Activated CD8-positive, alpha-beta T cell treated with anti-CD3 and anti-CD28 coated beads for 36 hours (primary cell): ENCODE measurements around the gene HK3. TPM values are rescaled to one million over a fixed set of nuclear protein-coding genes. Genes with fewer than 3 reads are reported as not detected.

Experiments used
- ATAC-seq: fragments of 200-7000 bp; cut with Tn5 transposase; one replicate; pipeline ENCODE4 v1.10.0; 2021; ENCODE audit warnings: mild to moderate bottlenecking, moderate library complexity
- CTCF ChIA-PET: fragments of 350-600 bp; sonication (Branson Sonifier 250); formaldehyde crosslinking; loops from one replicate; lab custom pipeline; 2021; ENCODE audit warnings: antibody characterized with exemption; lab: Charles Lee
- POLR2A ChIA-PET: fragments of 350-600 bp; sonication (Branson Sonifier 250); formaldehyde crosslinking; loops from one replicate; lab custom pipeline; 2021; ENCODE audit warnings: antibody characterized with exemption; lab: Charles Lee
- DNase-seq: peaks from one replicate; pipeline ENCODE4 v3.0.0-alpha.2; 2020
- H3K27ac Mint-ChIP-seq: one replicate; pipeline ENCODE4 v1.8.0; 2021; ENCODE audit warnings: mild to moderate bottlenecking, mixed read lengths
- H3K27me3 Mint-ChIP-seq: one replicate; pipeline ENCODE4 v1.8.0; 2021; ENCODE audit warnings: mixed read lengths
- H3K36me3 Mint-ChIP-seq: one replicate; pipeline ENCODE4 v1.8.0; 2021; ENCODE audit warnings: low read depth, mixed read lengths
- H3K4me1 Mint-ChIP-seq: one replicate; pipeline ENCODE4 v1.8.0; 2021; ENCODE audit warnings: low read depth, mixed read lengths
- H3K4me3 Mint-ChIP-seq: one replicate; pipeline ENCODE4 v1.8.0; 2021; ENCODE audit warnings: mild to moderate bottlenecking, moderate library complexity, mixed read lengths
- H3K9me3 Mint-ChIP-seq: one replicate; pipeline ENCODE4 v1.8.0; 2021; ENCODE audit warnings: mixed read lengths
- CTCF ChIP-seq: fragments of 200-600 bp; IDR thresholded peaks from one replicate; pipeline ENCODE4 v1.8.0; 2022; ENCODE audit warnings: antibody characterized with exemption, mild to moderate bottlenecking
- intact Hi-C: fragments of 100-400 bp; cut with micrococcal nuclease; formaldehyde crosslinking; loops from one replicate; pipeline ENCODE4 v1.10.0; 2022
- total RNA-seq, 2 experiments: library from RNA; stranded (reverse); gene quantifications; one replicate each; pipeline ENCODE4 v1.2.3, GENCODE V29; 2021

Gene HK3
- total RNA-seq, 2 experiments from 2014 or later = not detected

- Mint-ChIP-seq H3K27me3 (peaks cover 6% of the 10 kb centered on the region), H3K27ac (no peak overlapping the region), H3K4me3 (no peak overlapping the region), H3K4me1 (no peaks in the 10 kb centered on the region), H3K9me3 (no peaks in the 10 kb centered on the region), H3K36me3 (no peaks in the 10 kb centered on the region)
- ChIA-PET CTCF (no interaction called here), POLR2A (interaction anchor here (1.0 to 1.4 kb wide), 2 partner anchors 9 to 230 kb away, joined by 3 to 6 read pairs; no protein-coding TSS in a partner anchor)
- TF ChIP-seq CTCF = no peak
- intact Hi-C loops = no loop called here
- DNase-seq = no peak
- no peak for ATAC-seq
These were observed 16.6 kb downstream of the HK3 start for GRCh38 chr5:176882567-176882903.

GRCh38 chr5:176881816-176882566 is 17.2 kb downstream of the HK3 start:
- DNase-seq = no peak
- ChIA-PET POLR2A (interaction anchor here (0.8 to 1.4 kb wide), 3 partner anchors 9 to 230 kb away, joined by 3 to 6 read pairs (median 3); no protein-coding TSS in a partner anchor), CTCF (no interaction called here)
- intact Hi-C loops = no loop called here
- no peak for TF ChIP-seq CTCF
- Mint-ChIP-seq H3K27me3 (peaks cover 7% of the 10 kb centered on the region), H3K4me1 (no peaks in the 10 kb centered on the region), H3K27ac (no peak overlapping the region), H3K9me3 (no peaks in the 10 kb centered on the region), H3K36me3 (no peaks in the 10 kb centered on the region), H3K4me3 (no peak overlapping the region)
- no peak for ATAC-seq

GRCh38 chr5:176881021-176881749 is 18.0 kb downstream of the HK3 start:
- H3K36me3 Mint-ChIP-seq = no peaks in the 10 kb centered on the region
- H3K4me1 Mint-ChIP-seq = peaks cover 2% of the 10 kb centered on the region
- DNase-seq (no peak), ATAC-seq (no peak)
- no peak overlapping the region for H3K27ac Mint-ChIP-seq
- intact Hi-C loops = no loop called here
- H3K27me3 Mint-ChIP-seq = peaks cover 13% of the 10 kb centered on the region
- ChIA-PET POLR2A (interaction anchor here (0.8 kb wide), 1 partner anchor 13 kb away, joined by 3 read pairs; no protein-coding TSS in a partner anchor), CTCF (no interaction called here)
- no peak overlapping the region for H3K4me3 Mint-ChIP-seq
- H3K9me3 Mint-ChIP-seq = no peaks in the 10 kb centered on the region
- no peak for TF ChIP-seq CTCF

- H3K27me3 Mint-ChIP-seq = peaks cover 19% of the 10 kb centered on the region
- TF ChIP-seq CTCF = no peak
- no peaks in the 10 kb centered on the region for H3K9me3 Mint-ChIP-seq
- CTCF ChIA-PET = no interaction called here
- H3K27ac Mint-ChIP-seq = no peak overlapping the region
- intact Hi-C loops = no loop called here
- no peaks in the 10 kb centered on the region for H3K36me3 Mint-ChIP-seq
- no peak overlapping the region for H3K4me3 Mint-ChIP-seq
- POLR2A ChIA-PET = no interaction called here
- DNase-seq (no peak), ATAC-seq (no peak)
- H3K4me1 Mint-ChIP-seq = peaks cover 8% of the 10 kb centered on the region
These were observed 18.7 kb downstream of the HK3 start for GRCh38 chr5:176880366-176881020.
